ENCODE results near the gene TTLL6.
"Not testable (repeated sequence)": the region's sequence is repeated elsewhere in the genome, so short reads cannot be mapped to it uniquely, and the experiment has no call there.

TTLL6 gene

DNA sequence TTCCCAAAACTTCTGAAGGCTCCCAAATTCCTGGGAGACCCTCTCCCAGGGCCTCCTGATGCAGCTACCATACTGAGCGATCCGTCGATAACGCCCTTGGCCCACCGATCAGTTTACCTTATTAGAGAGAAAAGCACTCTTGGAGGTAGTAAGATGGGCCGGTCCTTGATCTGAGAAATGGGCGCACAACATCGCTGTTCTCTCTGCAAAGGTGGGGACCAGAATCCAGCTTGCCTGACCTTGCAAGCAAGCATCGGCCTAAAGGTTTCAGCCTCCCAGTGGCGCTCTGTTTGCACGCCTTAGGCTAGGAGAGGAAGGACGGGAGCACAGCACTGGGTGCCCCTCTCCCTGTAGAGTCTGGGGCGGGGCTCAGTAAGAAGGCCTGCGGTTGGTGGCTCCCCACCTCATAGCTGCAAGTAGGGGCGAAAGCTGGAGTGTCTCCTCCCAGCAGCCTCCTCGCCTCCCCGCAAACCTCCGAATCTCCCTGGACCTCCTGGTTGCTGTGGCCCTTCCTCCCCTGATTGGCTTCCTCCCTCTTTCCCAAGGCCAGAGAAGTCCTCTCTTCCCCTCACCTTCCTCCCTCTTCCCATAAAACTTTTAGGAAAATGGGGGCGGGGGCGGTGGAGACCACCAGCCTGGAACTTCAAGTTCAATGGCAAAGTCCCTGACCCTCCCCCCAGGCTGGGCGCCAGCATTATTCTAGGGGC, 94.7 kb downstream of the TTLL6 start, which contains the start of gene PRAC1:
Gene PRAC1, minus strand, starts transcription at position 318 of the 707 bp plus-strand sequence. Its CDS starts 126 bp downstream, at position 192.
- DNase-seq, result no peak

DNA sequence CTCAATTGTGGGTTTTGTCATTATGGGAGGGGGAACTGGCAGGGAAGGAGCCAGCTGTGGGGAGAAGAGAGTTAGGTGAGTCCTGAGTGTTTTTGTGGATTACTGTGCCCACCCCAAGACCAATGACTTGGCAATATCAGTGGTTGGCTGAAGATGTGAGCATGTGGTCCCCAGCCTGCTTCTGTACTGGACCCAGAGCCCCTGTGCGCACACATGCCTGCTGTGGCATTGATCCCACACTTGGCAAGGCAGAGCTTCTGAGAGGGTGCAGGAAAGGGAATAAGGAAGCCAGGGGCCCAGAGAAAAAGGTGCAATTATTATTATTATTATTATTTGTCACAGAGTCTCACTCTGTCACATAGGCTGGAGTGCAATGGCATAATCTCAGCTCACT, 96.0 kb downstream of the TTLL6 start:
- no peak for DNase-seq

- no peak for DNase-seq
Observed at GRCh38 chr17:48720266-48721008, 96.6 kb downstream of the TTLL6 start.

GRCh38 chr17:48719642-48720265, 97.3 kb downstream of the TTLL6 start:
- no peak for DNase-seq

GRCh38 chr17:48718761-48719641, 98.0 kb downstream of the TTLL6 start:
- DNase-seq, result no peak

DNA sequence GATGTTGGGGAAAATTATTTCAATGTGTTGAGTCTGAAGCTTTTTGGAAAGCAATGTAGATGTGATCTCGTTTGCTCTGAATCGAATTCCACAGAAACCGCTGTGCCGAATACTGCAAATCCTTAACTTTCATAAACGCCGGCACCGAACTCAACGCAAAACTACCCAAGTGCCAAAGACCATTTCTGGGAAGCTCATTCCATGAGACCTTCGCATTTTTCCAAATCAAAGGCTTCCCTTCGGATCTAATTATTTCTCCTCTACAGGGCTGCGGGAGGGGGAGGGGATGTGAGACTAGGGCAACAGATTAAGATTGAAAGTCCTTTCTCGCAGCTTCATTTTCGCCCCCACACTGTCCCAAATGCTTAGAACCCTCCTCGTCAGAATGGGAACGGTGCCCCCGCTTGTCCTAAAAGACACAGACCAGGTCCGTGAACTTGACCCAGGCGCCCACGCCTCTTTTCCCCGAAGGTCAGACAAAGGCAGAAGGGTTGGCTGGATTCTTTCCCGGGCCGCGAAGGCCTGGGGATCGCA, 98.7 kb downstream of the TTLL6 start:
- DNase-seq, result no peak

- DNase-seq, result no peak
Observed at GRCh38 chr17:48717367-48718226, 99.4 kb downstream of the TTLL6 start.

- DNase-seq, result not testable (repeated sequence)
Observed at GRCh38 chr17:48716549-48716948, 100.5 kb downstream of the TTLL6 start.

DNA sequence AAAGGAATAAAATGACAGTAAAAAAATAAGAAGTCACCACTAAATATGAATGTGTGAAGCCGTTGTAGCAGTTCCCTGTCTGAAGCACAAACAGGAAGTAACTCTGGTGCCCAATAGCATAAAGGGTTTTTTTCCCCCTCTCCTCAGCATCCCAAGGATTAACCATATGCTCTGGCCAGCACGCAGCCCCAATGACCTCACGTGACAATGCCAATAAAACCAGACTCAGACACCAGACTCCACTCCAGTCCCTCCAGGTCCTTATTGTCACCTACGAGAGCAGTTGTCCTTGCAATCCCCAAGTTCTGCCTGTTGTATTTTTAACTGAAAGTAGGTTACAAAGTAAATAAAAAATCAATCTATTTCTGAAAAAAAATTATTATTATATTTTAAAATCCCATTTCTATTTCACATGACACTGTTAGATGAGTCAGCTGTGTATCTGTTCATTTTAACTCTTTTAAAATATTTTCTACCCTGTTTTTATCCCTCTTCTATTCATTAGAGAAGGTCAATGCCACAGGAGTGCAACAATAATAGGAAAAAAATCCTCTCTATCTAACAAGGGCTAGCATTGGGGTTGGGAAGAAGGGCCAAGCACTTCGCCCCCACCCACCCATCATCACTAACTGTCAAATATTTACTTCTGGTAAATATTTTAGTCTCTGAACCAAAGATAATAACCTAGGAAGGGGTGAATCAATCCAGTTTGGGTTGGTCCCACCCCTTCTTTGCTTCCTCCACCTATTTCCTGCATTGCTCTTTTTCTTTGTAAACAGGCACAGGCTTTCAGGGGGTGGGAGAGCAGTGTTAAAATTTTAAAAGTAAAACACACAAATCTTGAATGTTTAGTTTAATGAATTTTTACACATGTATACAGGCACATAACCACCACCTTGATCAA, 101.3 kb downstream of the TTLL6 start:
- DNase-seq, result no peak
